Measurements from ENCODE around the gene BORCS5.

- no peak for TF ChIP-seq CTCF (IDR thresholded peaks at IDR 0.05; ENCODE audit: insufficient read depth, low read length, poor library complexity, severe bottlenecking)
- TF ChIP-seq EZH2phosphoT487 (conservative IDR thresholded peaks at IDR 0.05; ENCODE audit: low read length), result no peak
Observed at GRCh38 chr12:12473223-12473622, 116.3 kb downstream of the BORCS5 start.
